Kidney (tissue), 14 donors: ENCODE data around the gene SH3BP5. TPM values are rescaled to one million over a fixed set of nuclear protein-coding genes. Genes with fewer than 3 reads are reported as not detected.

Experiments
- DNase-seq, 5 donors: peaks; one replicate each; pipeline ENCODE4 v3.0.0-alpha.2; 2013 to 2020
- FAIRE-seq: peaks from 2 replicates; lab custom pipeline; 2012; peaks lifted over from hg19 to GRCh38; lab: Jason Lieb, UNC
- H3K27ac ChIP-seq, 2 donors: one replicate each; pipeline ENCODE4 v1.7.0; 2013; ENCODE audit warnings: low read depth in 2 of 2, low read length in 2 of 2, inconsistent platforms in 1 of 2
- H3K27me3 ChIP-seq: one replicate; pipeline ENCODE4 v1.7.1; 2013; ENCODE audit warnings: low read length, inconsistent platforms; ENCODE audit not compliant: control insufficient read depth, insufficient read depth
- H3K36me3 ChIP-seq, 3 donors: one replicate each; pipeline versions ENCODE4 v1.7.0 to v1.7.1; 2013; ENCODE audit warnings: low read length in 3 of 3, control low read depth in 1 of 3, inconsistent platforms in 1 of 3; ENCODE audit not compliant: insufficient read depth in 3 of 3, control insufficient read depth in 2 of 3
- H3K4me1 ChIP-seq, 3 donors: one replicate each; pipeline versions ENCODE4 v1.7.0 to v1.7.1; 2013; ENCODE audit warnings: low read length in 3 of 3, inconsistent platforms in 1 of 3, low read depth in 1 of 3; ENCODE audit not compliant: control insufficient read depth in 2 of 3, insufficient read depth in 2 of 3
- H3K4me3 ChIP-seq, 3 donors: one replicate each; pipeline versions ENCODE4 v1.7.0 to v1.8.1; 2013; ENCODE audit warnings: low read length in 3 of 3, control low read depth in 1 of 3, inconsistent platforms in 1 of 3
- H3K9ac ChIP-seq, 3 donors: one replicate each; pipeline versions ENCODE4 v1.7.0 to v1.7.1; 2013; ENCODE audit warnings: low read length in 3 of 3, control low read depth in 1 of 3, inconsistent platforms in 1 of 3
- H3K9me3 ChIP-seq, 3 donors: one replicate each; pipeline versions ENCODE4 v1.7.0 to v1.7.1; 2013; ENCODE audit warnings: low read length in 3 of 3, control low read depth in 1 of 3, inconsistent platforms in 1 of 3; ENCODE audit not compliant: control insufficient read depth in 2 of 3, insufficient read depth in 1 of 3
- intact Hi-C: fragments of 100-400 bp; cut with DNase I; formaldehyde crosslinking; loops from one replicate; pipeline ENCODE4 v1.11.1; 2022
- polyA plus RNA-seq: library from polyadenylated mRNA; stranded (reverse); fragments of 350-450 nt; fragmentation: Illumina TruSeq; extraction: RNeasy Lipid Tissue Mini Kit (QIAGEN cat#74804); gene quantifications from one replicate; pipeline ENCODE4 v1.2.3, GENCODE V29; 2014; ENCODE audit warnings: low read depth, low replicate concordance; ENCODE audit not compliant: insufficient read depth
- total RNA-seq: library from RNA; stranded (reverse); fragmentation: NEBNext Ultra II Directional; extraction: Animal tissue kit (Norgen Biotek cat#: 25700); gene quantifications from one replicate; pipeline ENCODE4 v1.2.1, GENCODE V29; 2021
- TF ChIP-seq, protein P1 (sequence below): IDR thresholded peaks from 3 replicates; pipeline ENCODE4 v1.5.1; 2012; ENCODE audit warnings: mild to moderate bottlenecking, moderate library complexity, borderline replicate concordance; ENCODE audit not compliant: insufficient read depth; ENCODE audit errors: extremely low read depth
- donor health status: control.
- donor health status: control.
- donor health status: control.
- donor health status: control.
- donor health status: control.
- donor health status: DM: yes; HTN: yes; CAD: no.
- donor health status: Normal renal cell carcinoma (clear cell type).

The SH3BP5 gene
- total and polyA plus RNA-seq, 2 donors from 2014 or later: 39.1 to 109 TPM

DNA sequence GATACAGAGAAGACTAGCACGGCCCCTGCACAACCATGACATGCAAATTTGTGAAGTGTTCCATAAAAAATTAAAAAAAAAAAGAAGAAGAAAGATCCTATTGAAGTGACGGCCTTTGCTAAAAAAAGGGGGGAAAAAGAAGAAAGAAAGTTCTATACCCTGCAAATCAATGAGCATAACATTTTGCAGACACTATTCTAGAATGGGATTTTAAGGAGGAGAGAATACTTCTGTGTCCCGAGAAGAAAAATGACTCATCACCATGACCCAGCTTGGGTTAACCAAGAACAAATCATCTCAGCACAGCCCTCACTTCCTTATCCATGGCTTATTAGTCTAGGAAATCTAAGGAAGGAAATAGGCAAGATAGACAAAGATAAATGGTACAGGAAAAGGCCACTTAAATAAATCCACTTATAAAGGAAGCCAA lies 7.4 kb upstream of the SH3BP5 start:
- no peaks in the 10 kb centered on the region for H3K27me3 ChIP-seq
- intact Hi-C loops: loop anchor here (10.0 kb wide), 1 partner anchor 65 kb away; no protein-coding TSS in a partner anchor
- no peak overlapping the region for H3K27ac ChIP-seq
- H3K9ac ChIP-seq: no peak overlapping the region
- FAIRE-seq: no peak
- TF ChIP-seq, protein P1, sequence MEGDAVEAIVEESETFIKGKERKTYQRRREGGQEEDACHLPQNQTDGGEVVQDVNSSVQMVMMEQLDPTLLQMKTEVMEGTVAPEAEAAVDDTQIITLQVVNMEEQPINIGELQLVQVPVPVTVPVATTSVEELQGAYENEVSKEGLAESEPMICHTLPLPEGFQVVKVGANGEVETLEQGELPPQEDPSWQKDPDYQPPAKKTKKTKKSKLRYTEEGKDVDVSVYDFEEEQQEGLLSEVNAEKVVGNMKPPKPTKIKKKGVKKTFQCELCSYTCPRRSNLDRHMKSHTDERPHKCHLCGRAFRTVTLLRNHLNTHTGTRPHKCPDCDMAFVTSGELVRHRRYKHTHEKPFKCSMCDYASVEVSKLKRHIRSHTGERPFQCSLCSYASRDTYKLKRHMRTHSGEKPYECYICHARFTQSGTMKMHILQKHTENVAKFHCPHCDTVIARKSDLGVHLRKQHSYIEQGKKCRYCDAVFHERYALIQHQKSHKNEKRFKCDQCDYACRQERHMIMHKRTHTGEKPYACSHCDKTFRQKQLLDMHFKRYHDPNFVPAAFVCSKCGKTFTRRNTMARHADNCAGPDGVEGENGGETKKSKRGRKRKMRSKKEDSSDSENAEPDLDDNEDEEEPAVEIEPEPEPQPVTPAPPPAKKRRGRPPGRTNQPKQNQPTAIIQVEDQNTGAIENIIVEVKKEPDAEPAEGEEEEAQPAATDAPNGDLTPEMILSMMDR: no peak
- H3K4me1 ChIP-seq: no peaks in the 10 kb centered on the region
- no peaks in the 10 kb centered on the region for H3K9me3 ChIP-seq
- no peaks in the 10 kb centered on the region for H3K36me3 ChIP-seq
- no peak for DNase-seq
- H3K4me3 ChIP-seq: no peak overlapping the region

DNA sequence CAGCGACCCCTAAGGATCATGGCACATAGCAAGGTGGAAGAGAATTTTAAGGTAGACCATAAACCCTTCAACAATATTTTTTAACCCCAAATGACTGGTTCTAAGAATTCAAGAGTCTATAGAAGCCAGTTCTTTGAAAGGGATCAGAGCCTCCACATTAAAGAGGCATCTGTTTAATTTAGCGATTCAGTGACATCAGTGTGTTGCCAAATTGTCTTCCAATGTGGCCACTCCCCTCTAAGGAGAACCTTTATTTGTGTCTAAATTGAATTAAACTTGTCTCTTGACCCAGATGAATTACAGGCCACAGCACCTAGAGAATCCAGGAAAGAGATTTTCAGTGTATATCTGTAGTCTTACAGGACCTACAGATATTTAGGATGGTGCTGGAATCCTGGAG lies 6.6 kb upstream of the SH3BP5 start:
- H3K27me3 ChIP-seq: no peaks in the 10 kb centered on the region
- FAIRE-seq (no peak), DNase-seq (no peak)
- intact Hi-C loops: loop anchor here (10.0 kb wide), 1 partner anchor 64 kb away; no protein-coding TSS in a partner anchor
- no peaks in the 10 kb centered on the region for H3K36me3 ChIP-seq
- H3K9me3 ChIP-seq: no peaks in the 10 kb centered on the region
- H3K4me1 ChIP-seq: no peaks in the 10 kb centered on the region
- TF ChIP-seq, protein P1: no peak
- H3K27ac ChIP-seq: no peak overlapping the region
- no peak overlapping the region for H3K4me3 ChIP-seq
- no peak overlapping the region for H3K9ac ChIP-seq

DNA sequence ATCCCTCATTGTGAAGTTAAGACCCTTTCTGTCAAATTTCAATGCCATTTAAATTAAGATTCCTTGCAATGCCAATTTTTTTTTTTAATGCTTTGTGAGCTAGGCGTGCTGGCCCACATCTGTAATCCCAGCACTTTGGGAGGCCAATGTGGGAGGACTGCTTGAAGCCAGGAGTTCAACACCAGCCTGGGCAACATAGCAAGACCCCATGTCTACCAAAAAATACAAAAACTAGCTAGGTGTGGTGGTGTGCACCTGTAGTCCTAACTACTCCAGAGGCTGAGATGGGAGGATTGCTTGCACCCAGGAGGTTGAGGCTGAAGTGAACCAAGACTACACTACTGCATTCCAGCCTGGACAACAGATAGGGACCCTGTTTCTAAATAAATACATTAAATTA lies 5.6 kb upstream of the SH3BP5 start:
- TF ChIP-seq, protein P1: no peak
- Histone ChIP-seq H3K9ac (no peak overlapping the region), H3K36me3 (no peaks in the 10 kb centered on the region), H3K9me3 (no peaks in the 10 kb centered on the region), H3K4me3 (no peak overlapping the region), H3K4me1 (peaks cover 0 to 6% (median 3%) of the 10 kb centered on the region in 3 donors), H3K27me3 (no peaks in the 10 kb centered on the region), H3K27ac (no peak overlapping the region)
- no peak for FAIRE-seq
- no peak for DNase-seq
- intact Hi-C loops: loop anchor here (10.0 kb wide), 1 partner anchor 63 kb away; no protein-coding TSS in a partner anchor

DNA sequence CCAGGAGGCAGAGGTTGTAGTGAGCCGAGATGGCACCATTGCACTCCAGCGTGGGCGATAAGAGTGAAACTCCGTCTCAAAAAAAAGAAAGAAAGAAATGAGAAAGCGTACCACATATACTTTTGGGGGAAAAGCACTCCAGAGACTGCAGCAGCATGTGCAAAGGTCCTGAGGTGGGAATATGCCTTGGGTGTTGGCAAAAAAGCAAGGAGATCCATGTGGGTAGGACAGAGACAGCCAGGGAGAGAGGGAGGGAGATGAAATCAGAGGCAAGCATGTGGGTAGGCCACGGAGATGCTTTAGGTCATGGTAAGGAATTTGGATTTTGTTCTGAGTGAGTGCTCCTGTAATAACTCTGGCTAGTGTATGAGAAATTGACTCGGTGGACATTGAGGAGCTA lies 3.7 kb upstream of the SH3BP5 start:
- intact Hi-C loops: loop anchor here (10.0 kb wide), 1 partner anchor 61 kb away; no protein-coding TSS in a partner anchor
- H3K27ac ChIP-seq: no peak overlapping the region
- no peak overlapping the region for H3K9ac ChIP-seq
- FAIRE-seq (no peak), DNase-seq (no peak)
- TF ChIP-seq, protein P1: no peak
- H3K9me3 ChIP-seq: no peaks in the 10 kb centered on the region
- H3K4me1 ChIP-seq: peaks cover 0 to 6% (median 5%) of the 10 kb centered on the region in 3 donors
- no peak overlapping the region for H3K4me3 ChIP-seq
- no peaks in the 10 kb centered on the region for H3K36me3 ChIP-seq
- no peaks in the 10 kb centered on the region for H3K27me3 ChIP-seq
